Pons (tissue), 1 donor: ENCODE measurements around the gene SPATA31A3.
"Not testable (repeated sequence)": the region's sequence is repeated elsewhere in the genome, so short reads cannot be mapped to it uniquely, and the experiment has no call there.

Source experiments
- DNase-seq: peaks from one replicate; pipeline ENCODE4 v3.0.0-alpha.2; 2016; ENCODE audit warnings: low spot score

SPATA31A3 gene

GRCh38 chr9:66992450-66992849, at the start of gene SPATA31A3:
TSS of gene SPATA31A3 (minus strand) at chr9:66992550. CDS start at chr9:66992521, 29 bp downstream.
- not testable (repeated sequence) for DNase-seq

GRCh38 chr9:66952576-66952975, 39.8 kb downstream of the SPATA31A3 start:
- not testable (repeated sequence) for DNase-seq

GRCh38 chr9:66942400-66943155, 49.8 kb downstream of the SPATA31A3 start:
- not testable (repeated sequence) for DNase-seq

GRCh38 chr9:66939878-66940830, 52.2 kb downstream of the SPATA31A3 start:
- not testable (repeated sequence) for DNase-seq

- not testable (repeated sequence) for DNase-seq
These were observed 54.0 kb downstream of the SPATA31A3 start for GRCh38 chr9:66938322-66938721.

GRCh38 chr9:66937662-66938061, 54.7 kb downstream of the SPATA31A3 start:
- DNase-seq, result not testable (repeated sequence)
